H9 (cell line): ENCODE measurements around the gene ZBTB16. TPM values are rescaled to one million over a fixed set of nuclear protein-coding genes. Genes with fewer than 3 reads are reported as not detected.

Experiments
- DNase-seq: peaks from one replicate; pipeline ENCODE4 v3.0.0-alpha.2; 2017
- H2AFZ ChIP-seq: one replicate; pipeline ENCODE4 v1.6.1; 2013; ENCODE audit warnings: mild to moderate bottlenecking, low read length, control low read depth, moderate library complexity
- H2AK5ac ChIP-seq: 2 replicates; pipeline ENCODE4 v1.6.1; 2013; ENCODE audit warnings: low read length, control low read depth, mixed read lengths; ENCODE audit not compliant: insufficient read length
- H2BK120ac ChIP-seq: one replicate; pipeline ENCODE4 v1.6.1; 2013; ENCODE audit warnings: low read depth, mild to moderate bottlenecking, low read length, control low read depth, inconsistent platforms; ENCODE audit not compliant: poor library complexity, severe bottlenecking
- H2BK12ac ChIP-seq: 2 replicates; pipeline ENCODE4 v1.6.1; 2013; ENCODE audit warnings: low read length, control low read depth, mixed read lengths, low read depth; ENCODE audit not compliant: insufficient read length
- H2BK15ac ChIP-seq: 2 replicates; pipeline ENCODE4 v1.6.1; 2013; ENCODE audit warnings: low read depth, low read length, control low read depth
- H2BK20ac ChIP-seq: one replicate; pipeline ENCODE4 v1.6.1; 2013; ENCODE audit warnings: low read depth, mild to moderate bottlenecking, low read length, control low read depth, inconsistent platforms; ENCODE audit not compliant: poor library complexity, severe bottlenecking
- H2BK5ac ChIP-seq: 2 replicates; pipeline ENCODE4 v1.6.1; 2013; ENCODE audit warnings: low read length, control low read depth, mixed read lengths; ENCODE audit not compliant: insufficient read length
- H3K14ac ChIP-seq: 2 replicates; pipeline ENCODE4 v1.6.1; 2013; ENCODE audit warnings: low read length, control low read depth; ENCODE audit not compliant: insufficient read depth
- H3K18ac ChIP-seq: 2 replicates; pipeline ENCODE4 v1.6.1; 2013; ENCODE audit warnings: low read depth, mild to moderate bottlenecking, mixed read lengths, low read length, control low read depth; ENCODE audit not compliant: insufficient read length
- H3K23ac ChIP-seq: 2 replicates; pipeline ENCODE4 v1.6.1; 2013; ENCODE audit warnings: low read length, control low read depth, mixed read lengths, low read depth; ENCODE audit not compliant: insufficient read length
- H3K23me2 ChIP-seq: 2 replicates; pipeline ENCODE4 v1.6.1; 2013; ENCODE audit warnings: low read depth, mild to moderate bottlenecking, mixed read lengths, low read length, control low read depth; ENCODE audit not compliant: insufficient read length, poor library complexity, severe bottlenecking
- H3K27ac ChIP-seq: 2 replicates; pipeline ENCODE4 v1.5.1; 2013; ENCODE audit warnings: low read length, control low read depth, mixed read lengths, low read depth; ENCODE audit not compliant: insufficient read length
- H3K27me3 ChIP-seq: 2 replicates; pipeline ENCODE4 v1.6.1; 2013; ENCODE audit warnings: low read length, control low read depth, inconsistent platforms; ENCODE audit not compliant: insufficient read depth
- H3K4ac ChIP-seq: 2 replicates; pipeline ENCODE4 v1.6.1; 2013; ENCODE audit warnings: low read depth, mild to moderate bottlenecking, control low read depth, inconsistent platforms, low read length, moderate library complexity
- H3K4me1 ChIP-seq: 2 replicates; pipeline ENCODE4 v1.6.1; 2013; ENCODE audit warnings: low read length, control low read depth, inconsistent platforms; ENCODE audit not compliant: insufficient read depth
- H3K4me2 ChIP-seq: 2 replicates; pipeline ENCODE4 v1.6.1; 2013; ENCODE audit warnings: low read length, control low read depth, mixed read lengths; ENCODE audit not compliant: insufficient read length, insufficient read depth
- H3K56ac ChIP-seq: 2 replicates; pipeline ENCODE4 v1.6.1; 2013; ENCODE audit warnings: low read depth, mild to moderate bottlenecking, mixed read lengths, low read length, control low read depth; ENCODE audit not compliant: insufficient read length
- H3K79me1 ChIP-seq: 2 replicates; pipeline ENCODE4 v1.6.1; 2013; ENCODE audit warnings: low read depth, mild to moderate bottlenecking, moderate library complexity, low read length, control low read depth, inconsistent platforms; ENCODE audit not compliant: insufficient read depth, poor library complexity, severe bottlenecking
- H3K79me2 ChIP-seq: 2 replicates; pipeline ENCODE4 v1.6.1; 2013; ENCODE audit warnings: low read length, control low read depth, inconsistent platforms; ENCODE audit not compliant: insufficient read depth
- H3K9ac ChIP-seq: 2 replicates; pipeline ENCODE4 v1.6.1; 2013; ENCODE audit warnings: low read length, control low read depth, mixed read lengths; ENCODE audit not compliant: insufficient read length; ENCODE audit errors: extremely low read depth
- H3K9me3 ChIP-seq: one replicate; pipeline ENCODE4 v1.6.1; 2013; ENCODE audit warnings: low read depth, low read length, inconsistent platforms; ENCODE audit not compliant: control insufficient read depth
- H3T11ph ChIP-seq: one replicate; pipeline ENCODE4 v1.6.1; 2013; ENCODE audit warnings: mild to moderate bottlenecking, low read length, control low read depth, inconsistent platforms
- H4K20me1 ChIP-seq: one replicate; pipeline ENCODE4 v1.6.1; 2013; ENCODE audit not compliant: control insufficient read depth, insufficient read length, insufficient read depth
- H4K5ac ChIP-seq: 2 replicates; pipeline ENCODE4 v1.6.1; 2013; ENCODE audit warnings: low read depth, mild to moderate bottlenecking, mixed read lengths, low read length, control low read depth; ENCODE audit not compliant: insufficient read length
- H4K8ac ChIP-seq: replicated peaks from 2 replicates; pipeline ENCODE4 v1.6.1; 2013; ENCODE audit warnings: low read length, control low read depth, mixed read lengths, low read depth; ENCODE audit not compliant: insufficient read length
- H4K91ac ChIP-seq: 2 replicates; pipeline ENCODE4 v1.6.1; 2013; ENCODE audit warnings: low read depth, mild to moderate bottlenecking, moderate library complexity, mixed read lengths, low read length, control low read depth; ENCODE audit not compliant: insufficient read length
- H3K27ac Mint-ChIP-seq, 3 experiments: 2 replicates in 2 of 3; 3 replicates in 1 of 3; pipeline ENCODE4 v1.8.0; 2020 to 2021; ENCODE audit warnings: mixed read lengths in 3 of 3, mild to moderate bottlenecking in 1 of 3, moderate library complexity in 1 of 3
- H3K27me3 Mint-ChIP-seq: 2 replicates; pipeline ENCODE4 v1.8.0; 2021; ENCODE audit warnings: low read depth, mild to moderate bottlenecking, moderate library complexity, mixed read lengths
- H3K36me3 Mint-ChIP-seq, 3 experiments: 2 replicates in 2 of 3; 3 replicates in 1 of 3; pipeline ENCODE4 v1.8.0; 2020 to 2021; ENCODE audit warnings: low read depth in 3 of 3, mixed read lengths in 3 of 3; ENCODE audit not compliant: insufficient read depth in 1 of 3
- H3K4me1 Mint-ChIP-seq, 2 experiments: 2 replicates each; pipeline ENCODE4 v1.8.0; 2020; ENCODE audit warnings: mixed read lengths in 2 of 2
- H3K4me3 Mint-ChIP-seq, 2 experiments: 2 replicates in 1 of 2; 3 replicates in 1 of 2; pipeline ENCODE4 v1.8.0; 2020 to 2021; ENCODE audit warnings: mild to moderate bottlenecking in 2 of 2, mixed read lengths in 2 of 2, moderate library complexity in 1 of 2
- H3K9me3 Mint-ChIP-seq, 2 experiments: 2 replicates in 1 of 2; 3 replicates in 1 of 2; pipeline ENCODE4 v1.8.0; 2020; ENCODE audit warnings: mild to moderate bottlenecking in 2 of 2, mixed read lengths in 2 of 2, moderate library complexity in 1 of 2
- CTCF ChIP-seq: fragments of 200-600 bp; sonication (generic); conservative IDR thresholded peaks from 3 replicates; pipeline ENCODE4 v1.8.0; 2021; ENCODE audit warnings: antibody characterized with exemption, mild to moderate bottlenecking
- WGBS: extraction: QIAGEN DNeasy Blood & Tissue Kit; methylation state at CpG from one replicate; pipeline ENCODE4 v1.1.7; 2013; ENCODE audit warnings: missing lambda C conversion rate, low lambda C conversion rate, mixed read lengths; ENCODE audit not compliant: insufficient read length; ENCODE audit errors: extremely low coverage; 5-methylcytosine and 5-hydroxymethylcytosine counted together
- total RNA-seq: library from RNA; stranded (reverse); gene quantifications from 2 replicates; pipeline ENCODE4 v1.2.1, GENCODE V29; 2021

The ZBTB16 gene
- total RNA-seq, 1 experiment from 2014 or later = not detected

DNA sequence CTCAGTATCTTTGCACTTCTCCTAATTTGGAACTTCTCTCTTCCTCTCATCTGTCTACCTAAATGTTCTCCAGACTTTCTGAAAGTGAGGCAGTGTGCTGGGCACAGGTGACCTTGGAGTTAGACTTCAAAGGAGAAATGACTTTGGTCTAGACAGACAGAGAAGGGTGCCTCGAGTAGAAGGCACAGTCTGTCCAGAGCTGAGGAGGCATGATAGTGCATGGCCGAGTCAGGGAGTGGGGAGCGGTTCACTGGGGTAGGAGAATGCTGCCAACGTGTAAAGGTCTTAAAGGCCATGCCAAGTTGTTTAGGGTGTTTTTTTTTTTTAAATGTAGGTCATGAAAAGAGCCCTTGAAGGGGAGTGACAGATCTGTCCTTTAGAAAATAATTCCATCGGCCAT, 17.3 kb upstream of the ZBTB16 start:
- no peak for DNase-seq
- no peak for TF ChIP-seq CTCF
- Mint-ChIP-seq H3K36me3 (no peaks in the 10 kb centered on the region), H3K27ac (no peak overlapping the region), H3K9me3 (no peaks in the 10 kb centered on the region), H3K27me3 (peaks cover 16% of the 10 kb centered on the region), H3K4me3 (no peak overlapping the region), H3K4me1 (no peaks in the 10 kb centered on the region; a peak in 2 of 4 replicates)
- H4K91ac ChIP-seq = no peak overlapping the region
- H2AFZ ChIP-seq = no peak overlapping the region
- no peak overlapping the region for H2BK5ac ChIP-seq
- H3T11ph ChIP-seq = no peak overlapping the region
- no peak overlapping the region for H3K18ac ChIP-seq
- no peak overlapping the region for H2BK12ac ChIP-seq
- H3K9me3 ChIP-seq = no peaks in the 10 kb centered on the region
- no peak overlapping the region for H4K5ac ChIP-seq
- no peaks in the 10 kb centered on the region for H3K27me3 ChIP-seq
- H3K4me1 ChIP-seq = no peaks in the 10 kb centered on the region; the same call in 1 of the 2 replicates
- no peak overlapping the region for H4K8ac ChIP-seq
- no peaks in the 10 kb centered on the region for H3K79me2 ChIP-seq
- H3K56ac ChIP-seq = no peak overlapping the region
- no peak overlapping the region for H2BK15ac ChIP-seq
- H4K20me1 ChIP-seq = no peaks in the 10 kb centered on the region
- H2AK5ac ChIP-seq = no peak overlapping the region
- H3K4ac ChIP-seq = no peak overlapping the region
- H3K4me2 ChIP-seq = no peak overlapping the region
- no peak overlapping the region for H2BK120ac ChIP-seq
- no peak overlapping the region for H3K14ac ChIP-seq
- no peak overlapping the region for H2BK20ac ChIP-seq
- H3K27ac ChIP-seq = no peak overlapping the region
- H3K79me1 ChIP-seq = no peaks in the 10 kb centered on the region
- no CpG with 5 or more reads among the region's 5 CpGs for WGBS
- no peak overlapping the region for H3K23ac ChIP-seq
- no peak overlapping the region for H3K9ac ChIP-seq
- no peaks in the 10 kb centered on the region for H3K23me2 ChIP-seq
